ENCODE measurements around the gene KASH5. TPM values are rescaled to one million over a fixed set of nuclear protein-coding genes. Genes with fewer than 3 reads are reported as not detected.

Gene KASH5, protein sequence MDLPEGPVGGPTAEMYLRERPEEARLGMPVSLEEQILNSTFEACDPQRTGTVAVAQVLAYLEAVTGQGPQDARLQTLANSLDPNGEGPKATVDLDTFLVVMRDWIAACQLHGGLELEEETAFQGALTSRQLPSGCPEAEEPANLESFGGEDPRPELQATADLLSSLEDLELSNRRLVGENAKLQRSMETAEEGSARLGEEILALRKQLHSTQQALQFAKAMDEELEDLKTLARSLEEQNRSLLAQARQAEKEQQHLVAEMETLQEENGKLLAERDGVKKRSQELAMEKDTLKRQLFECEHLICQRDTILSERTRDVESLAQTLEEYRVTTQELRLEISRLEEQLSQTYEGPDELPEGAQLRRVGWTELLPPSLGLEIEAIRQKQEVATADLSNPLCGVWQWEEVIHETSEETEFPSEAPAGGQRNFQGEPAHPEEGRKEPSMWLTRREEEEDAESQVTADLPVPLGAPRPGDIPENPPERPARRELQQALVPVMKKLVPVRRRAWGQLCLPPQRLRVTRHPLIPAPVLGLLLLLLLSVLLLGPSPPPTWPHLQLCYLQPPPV
- 0.08 TPM for polyA plus RNA-seq (2013)

DNA sequence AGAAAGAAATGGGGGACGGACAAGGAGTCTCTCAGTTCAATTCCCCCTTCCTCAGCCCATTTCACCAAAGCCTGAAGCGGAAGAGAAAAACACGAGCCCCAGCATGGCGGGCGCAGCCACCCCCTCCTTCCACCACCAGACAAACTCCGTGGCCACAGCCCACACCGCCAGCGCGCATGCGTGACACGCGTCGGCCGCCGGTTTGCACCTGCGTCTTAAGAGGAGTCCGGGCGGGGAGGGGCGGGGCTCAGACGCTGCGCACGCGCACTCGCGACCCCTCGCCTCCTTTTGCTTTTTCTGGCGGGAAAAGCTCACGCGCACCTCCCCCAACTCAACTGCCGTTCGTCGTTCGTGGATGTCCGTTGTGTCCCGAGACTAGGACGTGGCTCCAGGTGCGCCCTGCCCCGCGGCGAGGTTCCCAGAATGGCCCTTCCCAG lies at the start of gene KASH5:
Gene KASH5 (plus strand): TSS at position 314 of the 437 bp plus-strand sequence. CDS start 2,635 bp downstream, outside the sequence.
- ChIA-PET POLR2A (no interaction called here), CTCF (interaction anchor here (1.0 kb wide), 1 partner anchor 38 kb away, joined by 3 read pairs; no protein-coding TSS in a partner anchor)
- H3K27ac ChIP-seq (ENCODE audit: insufficient read depth in 1 of 2, low read depth in 1 of 2, low read length in 2 of 2, poor library complexity in 1 of 2, severe bottlenecking in 2 of 2), result no peak within 1 kb of the TSS
- 65% methylated on average over 36 of the region's 40 CpGs for WGBS (ENCODE audit: insufficient coverage)
- DNase-seq, result peak; percentile 85 to 87 (median 87)
- peaks cover 0 to 2% (median 0%) of the 10 kb centered on the region in 5 experiments for H3K27me3 ChIP-seq (replicated peaks in 2 of 5; ENCODE audit: control insufficient read depth in 4 of 5, insufficient read depth in 5 of 5, low read length in 4 of 5)
- H3K4me3 ChIP-seq (ENCODE audit: control insufficient read depth in 1 of 7, extremely low read depth in 1 of 7, insufficient read depth in 4 of 7, low read depth in 2 of 7, low read length in 6 of 7), result peak within 1 kb of the TSS in 1 of 7 experiments; percentile 10
- peaks cover 0 to 3% (median 0%) of the 10 kb centered on the region in 5 experiments for H3K9me3 ChIP-seq (ENCODE audit: control extremely low read depth in 1 of 5, control insufficient read depth in 4 of 5, insufficient read depth in 2 of 5, low read depth in 1 of 5, low read length in 4 of 5)
- H3K36me3 ChIP-seq (ENCODE audit: control insufficient read depth in 4 of 4, insufficient read depth in 4 of 4, low read length in 3 of 4), result no peaks in the 10 kb centered on the region
- peaks cover 0 to 10% (median 4%) of the 10 kb centered on the region in 4 experiments for H3K4me1 ChIP-seq (ENCODE audit: control extremely low read depth in 1 of 4, control insufficient read depth in 4 of 4, insufficient read depth in 4 of 4, low read length in 3 of 4)

DNA sequence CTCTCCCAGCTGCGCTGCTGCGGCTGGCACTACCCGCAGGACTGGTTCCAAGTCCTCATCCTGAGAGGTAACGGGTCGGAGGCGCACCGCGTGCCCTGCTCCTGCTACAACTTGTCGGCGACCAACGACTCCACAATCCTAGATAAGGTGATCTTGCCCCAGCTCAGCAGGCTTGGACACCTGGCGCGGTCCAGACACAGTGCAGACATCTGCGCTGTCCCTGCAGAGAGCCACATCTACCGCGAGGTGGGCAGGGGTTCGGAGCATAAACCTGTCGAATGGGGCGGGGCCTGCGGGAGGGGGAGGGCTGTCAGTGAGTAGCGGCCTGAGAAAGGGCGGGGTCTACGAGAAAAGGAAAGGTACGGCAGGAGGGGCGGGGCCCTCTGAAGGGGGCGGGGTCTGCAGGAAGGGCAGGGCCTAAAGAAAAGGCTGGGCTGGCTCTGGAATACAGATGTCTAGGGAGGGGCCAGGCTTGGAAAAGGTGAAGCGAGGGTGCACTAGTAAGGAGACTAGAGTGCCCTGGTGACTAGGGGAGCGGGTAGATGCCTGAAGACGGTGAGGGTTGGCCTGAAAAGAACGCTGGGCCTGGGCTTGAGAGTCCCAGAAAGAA lies 49.3 kb upstream of the KASH5 start:
- POLR2A ChIA-PET, result no interaction called here
- peaks cover 2 to 33% (median 25%) of the 10 kb centered on the region in 4 experiments for H3K36me3 ChIP-seq (ENCODE audit: control insufficient read depth in 4 of 4, insufficient read depth in 4 of 4, low read length in 3 of 4)
- H3K4me3 ChIP-seq (ENCODE audit: control insufficient read depth in 1 of 7, extremely low read depth in 1 of 7, insufficient read depth in 4 of 7, low read depth in 2 of 7, low read length in 6 of 7), result no peak overlapping the region
- H3K9me3 ChIP-seq (ENCODE audit: control extremely low read depth in 1 of 5, control insufficient read depth in 4 of 5, insufficient read depth in 2 of 5, low read depth in 1 of 5, low read length in 4 of 5), result no peaks in the 10 kb centered on the region
- DNase-seq, result no peak
- no peak overlapping the region for H3K27ac ChIP-seq (ENCODE audit: insufficient read depth in 1 of 2, low read depth in 1 of 2, low read length in 2 of 2, poor library complexity in 1 of 2, severe bottlenecking in 2 of 2)
- H3K27me3 ChIP-seq (replicated peaks in 2 of 5; ENCODE audit: control insufficient read depth in 4 of 5, insufficient read depth in 5 of 5, low read length in 4 of 5), result no peaks in the 10 kb centered on the region
- 94% methylated on average over 27 of the region's 30 CpGs for WGBS (ENCODE audit: insufficient coverage)
- CTCF ChIA-PET, result no interaction called here
- peaks cover 0 to 44% (median 35%) of the 10 kb centered on the region in 4 experiments for H3K4me1 ChIP-seq (ENCODE audit: control extremely low read depth in 1 of 4, control insufficient read depth in 4 of 4, insufficient read depth in 4 of 4, low read length in 3 of 4)

DNA sequence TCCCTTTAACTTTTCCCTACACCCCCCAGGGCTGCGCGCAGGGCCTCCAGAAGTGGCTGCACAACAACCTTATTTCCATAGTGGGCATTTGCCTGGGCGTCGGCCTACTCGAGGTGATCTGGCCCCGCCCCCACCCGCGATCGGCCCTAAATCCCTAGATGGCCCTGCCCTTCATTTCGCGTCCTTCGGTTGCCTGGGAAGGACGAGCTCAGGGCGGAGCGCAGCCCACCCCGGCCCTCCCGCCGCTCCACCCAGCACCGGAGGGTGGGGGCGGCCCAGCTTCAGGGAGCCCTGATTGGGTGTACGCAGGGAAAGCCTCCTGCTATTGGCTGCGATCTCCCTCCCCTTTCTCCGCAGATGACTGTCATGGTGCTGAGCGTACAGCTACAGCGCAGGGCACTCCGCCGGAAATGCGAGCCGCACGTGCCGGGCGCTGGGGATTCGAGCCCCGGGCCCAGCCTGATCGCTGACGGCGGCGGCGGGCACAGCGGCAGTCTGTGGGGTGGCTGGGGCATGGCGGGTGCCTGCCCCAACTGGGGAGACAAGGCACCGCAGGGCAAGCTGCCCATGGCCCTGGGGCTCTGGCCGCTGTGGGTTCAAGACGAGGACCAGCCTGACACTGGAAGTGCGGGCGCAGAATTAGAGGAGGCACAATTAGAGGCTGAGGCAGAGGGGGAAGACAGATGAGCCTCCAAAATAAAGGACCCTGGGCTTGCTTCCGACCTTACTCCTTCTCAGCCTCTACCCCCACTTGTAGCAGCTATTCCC lies 48.6 kb upstream of the KASH5 start:
- no peak overlapping the region for H3K27ac ChIP-seq (ENCODE audit: insufficient read depth in 1 of 2, low read depth in 1 of 2, low read length in 2 of 2, poor library complexity in 1 of 2, severe bottlenecking in 2 of 2)
- H3K36me3 ChIP-seq (ENCODE audit: control insufficient read depth in 4 of 4, insufficient read depth in 4 of 4, low read length in 3 of 4), result peaks cover 2 to 33% (median 25%) of the 10 kb centered on the region in 4 experiments
- H3K27me3 ChIP-seq (replicated peaks in 2 of 5; ENCODE audit: control insufficient read depth in 4 of 5, insufficient read depth in 5 of 5, low read length in 4 of 5), result no peaks in the 10 kb centered on the region
- no peak overlapping the region for H3K4me3 ChIP-seq (ENCODE audit: control insufficient read depth in 1 of 7, extremely low read depth in 1 of 7, insufficient read depth in 4 of 7, low read depth in 2 of 7, low read length in 6 of 7)
- H3K4me1 ChIP-seq (ENCODE audit: control extremely low read depth in 1 of 4, control insufficient read depth in 4 of 4, insufficient read depth in 4 of 4, low read length in 3 of 4), result peaks cover 0 to 37% (median 28%) of the 10 kb centered on the region in 4 experiments
- no peak for DNase-seq
- ChIA-PET POLR2A (no interaction called here), CTCF (interaction anchor here (0.7 kb wide), 1 partner anchor 12 kb away, joined by 3 read pairs; no protein-coding TSS in a partner anchor)
- no peaks in the 10 kb centered on the region for H3K9me3 ChIP-seq (ENCODE audit: control extremely low read depth in 1 of 5, control insufficient read depth in 4 of 5, insufficient read depth in 2 of 5, low read depth in 1 of 5, low read length in 4 of 5)
- WGBS (ENCODE audit: insufficient coverage), result 97% methylated on average over 35 of the region's 47 CpGs

DNA sequence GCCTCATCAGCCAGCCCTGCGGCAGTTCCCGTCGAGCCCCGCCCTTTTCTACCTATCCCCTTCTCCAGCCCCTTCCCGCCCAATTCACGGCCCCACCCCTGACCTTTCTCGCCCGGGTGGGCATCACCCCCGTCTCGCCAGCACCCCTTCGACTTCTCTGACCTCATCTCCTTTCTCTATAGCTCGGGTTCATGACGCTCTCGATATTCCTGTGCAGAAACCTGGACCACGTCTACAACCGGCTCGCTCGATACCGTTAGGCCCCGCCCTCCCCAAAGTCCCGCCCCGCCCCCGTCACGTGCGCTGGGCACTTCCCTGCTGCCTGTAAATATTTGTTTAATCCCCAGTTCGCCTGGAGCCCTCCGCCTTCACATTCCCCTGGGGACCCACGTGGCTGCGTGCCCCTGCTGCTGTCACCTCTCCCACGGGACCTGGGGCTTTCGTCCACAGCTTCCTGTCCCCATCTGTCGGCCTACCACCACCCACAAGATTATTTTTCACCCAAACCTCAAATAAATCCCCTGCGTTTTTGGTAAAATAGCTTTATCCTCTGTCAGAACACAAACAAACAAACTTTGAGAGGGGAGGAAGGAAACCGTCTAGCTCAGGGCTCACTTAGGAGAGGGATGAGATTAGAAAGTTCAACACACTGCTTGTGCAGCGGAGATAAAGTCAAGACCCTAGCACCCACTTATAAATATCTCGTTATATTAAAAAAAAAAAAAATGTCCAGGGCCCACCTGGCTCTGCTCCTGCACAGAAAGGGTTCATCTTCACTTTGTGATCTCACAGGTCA lies 47.8 kb upstream of the KASH5 start:
- peak; percentile 54 to 77 (median 70) for DNase-seq
- H3K27ac ChIP-seq (ENCODE audit: insufficient read depth in 1 of 2, low read depth in 1 of 2, low read length in 2 of 2, poor library complexity in 1 of 2, severe bottlenecking in 2 of 2), result no peak overlapping the region
- POLR2A ChIA-PET, result no interaction called here
- H3K4me3 ChIP-seq (ENCODE audit: control insufficient read depth in 1 of 7, extremely low read depth in 1 of 7, insufficient read depth in 4 of 7, low read depth in 2 of 7, low read length in 6 of 7), result no peak overlapping the region
- H3K36me3 ChIP-seq (ENCODE audit: control insufficient read depth in 4 of 4, insufficient read depth in 4 of 4, low read length in 3 of 4), result peaks cover 2 to 33% (median 25%) of the 10 kb centered on the region in 4 experiments
- CTCF ChIA-PET, result interaction anchor here (0.7 to 1.1 kb wide), 2 partner anchors 9 to 13 kb away, joined by 3 read pairs; no protein-coding TSS in a partner anchor
- no peaks in the 10 kb centered on the region for H3K9me3 ChIP-seq (ENCODE audit: control extremely low read depth in 1 of 5, control insufficient read depth in 4 of 5, insufficient read depth in 2 of 5, low read depth in 1 of 5, low read length in 4 of 5)
- peaks cover 0 to 29% (median 21%) of the 10 kb centered on the region in 4 experiments for H3K4me1 ChIP-seq (ENCODE audit: control extremely low read depth in 1 of 4, control insufficient read depth in 4 of 4, insufficient read depth in 4 of 4, low read length in 3 of 4)
- WGBS (ENCODE audit: insufficient coverage), result 64% methylated on average over 17 of the region's 36 CpGs
- no peaks in the 10 kb centered on the region for H3K27me3 ChIP-seq (replicated peaks in 2 of 5; ENCODE audit: control insufficient read depth in 4 of 5, insufficient read depth in 5 of 5, low read length in 4 of 5)

DNA sequence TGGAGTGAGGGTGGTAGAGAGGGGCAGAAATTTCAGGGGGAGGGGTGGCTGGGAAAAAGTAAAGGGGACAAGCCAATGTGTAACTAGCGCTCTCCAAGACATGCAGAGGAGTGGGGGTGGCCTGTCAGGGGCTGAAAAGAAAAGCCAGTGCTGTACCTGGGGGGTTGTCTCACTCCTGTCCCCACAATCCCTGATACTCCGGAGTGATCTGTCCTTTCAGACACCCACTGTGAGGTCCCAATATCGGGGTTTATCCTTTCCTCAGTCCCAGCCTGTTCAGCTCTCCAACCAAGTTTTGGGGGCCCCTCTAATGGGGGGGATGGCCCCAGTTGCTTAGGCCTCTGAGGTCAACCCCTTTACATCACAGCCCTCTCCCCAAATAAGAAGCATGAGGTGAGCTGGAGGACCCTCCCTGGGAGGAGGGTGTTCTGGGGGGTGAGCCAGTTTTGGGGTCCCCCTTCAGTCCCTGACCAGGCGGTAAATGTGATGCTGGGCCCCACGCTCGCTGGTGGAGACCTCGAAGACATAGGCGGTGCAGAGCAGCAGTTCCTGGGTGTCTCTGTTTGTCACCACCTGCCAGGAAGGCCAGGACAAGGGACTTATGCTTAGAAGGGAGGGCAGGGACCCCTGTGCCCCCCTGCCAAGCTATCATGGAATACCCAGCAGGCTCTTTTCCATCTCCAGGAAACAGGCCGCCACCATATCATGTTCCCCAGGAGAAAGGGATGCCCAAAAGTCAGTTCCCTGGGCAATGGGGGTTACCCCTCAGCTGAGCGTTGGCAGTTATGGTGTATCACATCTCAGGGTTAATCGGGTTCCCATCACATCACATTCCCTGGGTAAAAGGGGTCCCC lies 47.0 kb upstream of the KASH5 start:
- no peaks in the 10 kb centered on the region for H3K27me3 ChIP-seq (replicated peaks in 2 of 5; ENCODE audit: control insufficient read depth in 4 of 5, insufficient read depth in 5 of 5, low read length in 4 of 5)
- CTCF ChIA-PET, result interaction anchor here (1.1 kb wide), 1 partner anchor 8 kb away, joined by 3 read pairs; no protein-coding TSS in a partner anchor
- peaks cover 0 to 22% (median 16%) of the 10 kb centered on the region in 4 experiments for H3K4me1 ChIP-seq (ENCODE audit: control extremely low read depth in 1 of 4, control insufficient read depth in 4 of 4, insufficient read depth in 4 of 4, low read length in 3 of 4)
- no peak overlapping the region for H3K4me3 ChIP-seq (ENCODE audit: control insufficient read depth in 1 of 7, extremely low read depth in 1 of 7, insufficient read depth in 4 of 7, low read depth in 2 of 7, low read length in 6 of 7)
- peaks cover 2 to 33% (median 25%) of the 10 kb centered on the region in 4 experiments for H3K36me3 ChIP-seq (ENCODE audit: control insufficient read depth in 4 of 4, insufficient read depth in 4 of 4, low read length in 3 of 4)
- H3K9me3 ChIP-seq (ENCODE audit: control extremely low read depth in 1 of 5, control insufficient read depth in 4 of 5, insufficient read depth in 2 of 5, low read depth in 1 of 5, low read length in 4 of 5), result no peaks in the 10 kb centered on the region
- no peak overlapping the region for H3K27ac ChIP-seq (ENCODE audit: insufficient read depth in 1 of 2, low read depth in 1 of 2, low read length in 2 of 2, poor library complexity in 1 of 2, severe bottlenecking in 2 of 2)
- 94% methylated on average over 8 of the region's 11 CpGs for WGBS (ENCODE audit: insufficient coverage)
- DNase-seq, result no peak
- POLR2A ChIA-PET, result no interaction called here
